Measurements from ENCODE around the gene HES4. TPM values are rescaled to one million over a fixed set of nuclear protein-coding genes. Genes with fewer than 3 reads are reported as not detected.

The HES4 gene
- total and polyA plus RNA-seq, 2 of the 13 experiments (the other 11 are each of a cell fraction or from before 2014, with no cell fraction given), result 8.8 to 10.6 TPM

GRCh38 chr1:958823-959730 is 40.8 kb downstream of the HES4 start, which contains the start of gene NOC2L (continued):
- TF ChIP-seq ZBTB40 (IDR thresholded peaks at IDR 0.05), result no peak
- TF ChIP-seq ZBTB40 (CRISPR knock-in tag; IDR thresholded peaks at IDR 0.05), result peak; percentile 25; the same call in 1 of the 2 replicates
- no peak for TF ChIP-seq AGO1 (IDR thresholded peaks at IDR 0.05; ENCODE audit: low read depth, low read length, poor library complexity, severe bottlenecking)
- TF ChIP-seq ZNF850 (CRISPR knock-in tag; conservative IDR thresholded peaks at IDR 0.05), result 0 out of 2 replicates have a peak, but pooled peaks have one; percentile 23
- no peak for TF ChIP-seq KLF15 (CRISPR knock-in tag; IDR thresholded peaks at IDR 0.05; ENCODE audit: borderline replicate concordance)
- TF ChIP-seq ZKSCAN5 (CRISPR knock-in tag; IDR thresholded peaks at IDR 0.05), result no peak
- TF ChIP-seq TOPORS (CRISPR knock-in tag; IDR thresholded peaks at IDR 0.05), result no peak
- no peak for TF ChIP-seq IKZF5 (CRISPR knock-in tag; IDR thresholded peaks at IDR 0.05)
- no peak for TF ChIP-seq GLMP (CRISPR knock-in tag; IDR thresholded peaks at IDR 0.05; ENCODE audit: borderline replicate concordance)
- TF ChIP-seq JUND (CRISPR knock-in tag; IDR thresholded peaks at IDR 0.05), result 0 out of 2 replicates have a peak, but pooled peaks have one; percentile 21
- TF ChIP-seq ZBTB8A (CRISPR knock-in tag; IDR thresholded peaks at IDR 0.05; ENCODE audit: borderline replicate concordance, low read depth), result no peak
- TF ChIP-seq SP5 (CRISPR knock-in tag; IDR thresholded peaks at IDR 0.05; ENCODE audit: borderline replicate concordance, low read depth), result peak; percentile 77

Measured in HepG2 (cell line).